Measurements from ENCODE around the gene SLC38A8. TPM values are rescaled to one million over a fixed set of nuclear protein-coding genes. Genes with fewer than 3 reads are reported as not detected.

Gene SLC38A8
- polyA plus RNA-seq, 6 donors from 2014 or later, result not detected

DNA sequence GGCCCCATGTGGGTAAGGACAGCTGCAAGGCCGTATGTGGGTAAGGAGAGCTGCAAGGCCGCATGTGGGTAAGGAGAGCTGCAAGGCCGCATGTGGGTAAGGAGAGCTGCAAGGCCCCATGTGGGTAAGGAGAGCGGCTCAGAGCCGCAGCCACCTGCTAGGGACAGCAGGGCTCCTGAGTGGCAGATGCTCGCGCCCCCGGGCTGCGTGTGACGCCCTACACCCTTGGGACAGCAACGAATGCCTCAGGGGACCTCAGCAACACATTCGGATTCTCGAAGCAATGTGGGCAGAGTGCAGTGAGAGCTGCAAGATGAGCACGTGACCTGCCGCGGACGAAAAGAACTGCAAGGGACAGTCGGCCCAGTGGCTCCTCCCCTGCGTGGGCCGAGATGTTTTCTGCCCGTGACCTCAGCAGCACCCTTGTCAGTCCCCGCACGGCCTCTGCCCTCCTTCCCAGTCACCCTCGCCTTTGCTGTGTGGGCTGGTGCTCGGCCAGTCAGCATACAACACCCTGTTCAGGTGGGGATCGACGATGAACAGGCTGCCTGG is 9.6 kb upstream of the SLC38A8 start:
- H3K4me3 Mint-ChIP-seq, result no peak overlapping the region
- H3K4me1 Mint-ChIP-seq, result no peaks in the 10 kb centered on the region
- H3K27ac Mint-ChIP-seq, result no peak overlapping the region
- no peaks in the 10 kb centered on the region for H3K27me3 Mint-ChIP-seq
- ATAC-seq (ENCODE audit: low read depth in 2 of 2) (no peak), DNase-seq (no peak)
- H3K9me3 Mint-ChIP-seq, result no peaks in the 10 kb centered on the region
- H3K36me3 Mint-ChIP-seq, result peaks cover 18 to 35% of the 10 kb centered on the region in 2 donors

DNA sequence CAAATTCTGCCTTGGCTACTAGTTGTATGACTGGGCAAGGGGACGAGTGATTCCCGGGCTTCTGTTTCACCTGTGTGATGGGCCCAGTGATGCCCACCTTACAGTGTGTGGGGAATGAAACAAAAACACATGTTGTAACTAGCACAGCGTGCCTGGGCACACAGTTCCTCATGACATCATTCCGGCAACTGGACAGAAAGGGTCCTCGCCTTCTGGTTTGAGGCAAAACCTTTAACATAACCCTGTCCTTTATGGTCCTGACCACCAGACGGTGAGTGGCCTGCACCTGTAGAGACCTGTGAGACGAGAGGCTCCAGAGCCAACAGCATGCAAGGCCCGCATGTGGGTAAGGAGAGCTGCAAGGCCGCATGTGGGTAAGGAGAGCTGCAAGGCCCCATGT is 7.7 kb upstream of the SLC38A8 start:
- DNase-seq (no peak), ATAC-seq (ENCODE audit: low read depth in 2 of 2) (no peak)
- no peaks in the 10 kb centered on the region for H3K27me3 Mint-ChIP-seq
- H3K36me3 Mint-ChIP-seq, result peaks cover 18 to 20% of the 10 kb centered on the region in 2 donors
- no peak overlapping the region for H3K4me3 Mint-ChIP-seq
- no peaks in the 10 kb centered on the region for H3K4me1 Mint-ChIP-seq
- H3K27ac Mint-ChIP-seq, result no peak overlapping the region
- no peaks in the 10 kb centered on the region for H3K9me3 Mint-ChIP-seq

DNA sequence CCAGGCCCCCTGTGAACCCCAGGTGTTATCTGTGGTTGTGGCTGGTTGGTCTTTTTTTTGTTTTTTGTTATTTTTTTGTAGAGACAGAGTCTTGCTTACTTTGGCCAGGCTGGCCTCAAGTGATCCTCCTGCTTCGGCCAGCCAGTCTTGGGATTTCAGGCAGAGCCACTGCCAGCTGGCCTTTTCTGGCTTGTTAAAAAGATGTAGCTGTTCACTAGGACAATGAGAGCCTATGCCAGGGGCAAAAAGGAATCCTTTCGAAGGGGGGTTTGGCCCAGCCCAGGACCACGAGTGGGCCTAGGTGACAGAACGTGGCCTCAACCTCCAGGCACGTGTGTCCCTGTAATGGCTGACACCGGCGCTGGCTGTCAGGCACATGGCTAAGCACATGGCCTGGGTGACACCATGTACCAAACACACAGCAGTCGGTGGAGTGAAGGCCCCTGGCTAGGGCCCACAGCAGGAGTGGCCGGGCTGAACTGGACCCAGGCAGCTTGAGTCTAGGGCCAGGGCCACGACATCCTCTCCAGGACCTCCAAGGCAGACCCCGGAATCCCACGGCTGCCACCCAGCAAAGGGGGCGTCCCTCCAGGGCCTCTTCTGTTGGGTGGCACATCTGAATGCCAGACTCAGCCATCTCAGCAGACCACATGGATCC is 6.9 kb upstream of the SLC38A8 start:
- Mint-ChIP-seq H3K27ac (no peak overlapping the region), H3K4me3 (no peak overlapping the region), H3K9me3 (no peaks in the 10 kb centered on the region), H3K4me1 (no peaks in the 10 kb centered on the region), H3K27me3 (peaks cover 0 to 8% (median 4%) of the 10 kb centered on the region in 3 donors), H3K36me3 (peaks cover 18 to 20% of the 10 kb centered on the region in 2 donors)
- no peak for DNase-seq
- no peak for ATAC-seq (ENCODE audit: low read depth in 2 of 2)

DNA sequence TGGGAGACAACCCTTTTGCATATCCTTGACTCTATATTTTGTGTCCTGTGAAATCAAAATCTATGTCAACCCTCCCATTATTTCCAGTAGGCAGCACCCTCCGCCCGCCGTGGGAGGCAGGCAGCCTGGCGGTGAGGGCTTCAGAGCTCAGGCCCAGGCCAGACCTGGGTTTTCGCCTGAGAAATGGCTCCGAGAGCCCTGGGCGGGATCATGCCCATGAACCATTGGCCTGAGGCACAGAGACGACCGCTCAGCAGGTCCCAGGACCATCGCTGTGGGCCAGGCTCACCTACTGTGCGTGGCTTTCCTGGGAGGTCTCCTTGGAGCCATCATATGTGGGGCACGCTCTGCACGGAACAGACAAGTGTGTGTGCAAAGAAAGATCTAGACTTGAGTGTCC is 6.3 kb upstream of the SLC38A8 start:
- peaks cover 5 to 14% (median 10%) of the 10 kb centered on the region in 3 donors for H3K27me3 Mint-ChIP-seq
- H3K9me3 Mint-ChIP-seq, result no peaks in the 10 kb centered on the region
- no peaks in the 10 kb centered on the region for H3K4me1 Mint-ChIP-seq
- peaks cover 14 to 15% of the 10 kb centered on the region in 2 donors for H3K36me3 Mint-ChIP-seq
- DNase-seq, result no peak
- no peak overlapping the region for H3K27ac Mint-ChIP-seq
- H3K4me3 Mint-ChIP-seq, result no peak overlapping the region
- no peak for ATAC-seq (ENCODE audit: low read depth in 2 of 2)

DNA sequence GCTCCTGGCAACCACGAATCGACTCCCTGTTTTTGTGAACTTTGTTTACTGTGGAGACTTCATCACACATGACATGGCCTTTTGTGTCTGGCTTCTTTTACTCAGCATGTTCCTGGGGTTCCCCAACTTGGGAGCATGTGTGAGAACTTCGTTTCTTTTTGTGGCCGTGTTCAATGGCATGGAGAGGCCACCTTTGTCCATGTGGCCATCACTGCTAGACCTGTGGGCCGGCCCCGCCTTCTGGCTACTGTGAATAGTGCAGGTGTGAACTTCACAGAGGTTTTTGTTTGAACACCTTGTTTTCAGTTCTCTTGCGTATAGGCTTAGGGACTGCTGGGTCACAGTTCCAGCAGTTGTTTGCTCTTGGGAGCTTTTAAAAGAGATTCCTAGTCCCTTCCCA is 5.7 kb upstream of the SLC38A8 start:
- peaks cover 6 to 18% (median 14%) of the 10 kb centered on the region in 3 donors for H3K27me3 Mint-ChIP-seq
- ATAC-seq (ENCODE audit: low read depth in 2 of 2), result no peak
- peaks cover 9 to 11% of the 10 kb centered on the region in 2 donors for H3K36me3 Mint-ChIP-seq
- DNase-seq, result no peak
- H3K9me3 Mint-ChIP-seq, result no peaks in the 10 kb centered on the region
- H3K4me3 Mint-ChIP-seq, result no peak overlapping the region
- H3K4me1 Mint-ChIP-seq, result no peaks in the 10 kb centered on the region
- H3K27ac Mint-ChIP-seq, result peak overlapping the region in 1 of 6 donors; percentile 24

DNA sequence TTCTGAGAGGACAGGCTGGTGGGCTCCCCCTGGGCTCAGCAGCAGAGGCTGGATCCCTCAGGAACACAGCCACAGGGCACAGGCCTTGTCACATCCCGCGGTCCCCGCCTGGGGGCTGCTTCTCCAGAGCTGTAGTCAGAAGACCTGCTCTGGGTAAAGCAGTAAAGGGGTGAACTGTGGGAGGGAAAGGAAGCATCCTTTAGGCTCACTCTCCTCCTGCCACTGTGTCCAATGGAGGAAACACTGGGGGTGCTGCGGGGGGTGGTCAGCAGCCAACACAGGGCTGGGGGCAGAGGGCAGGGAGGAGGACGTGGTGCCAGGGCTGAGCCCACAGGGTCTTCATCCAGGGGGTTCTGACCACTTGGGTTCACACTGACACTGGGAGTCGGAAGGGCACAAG is 5.0 kb upstream of the SLC38A8 start:
- Mint-ChIP-seq H3K36me3 (peaks cover 4% of the 10 kb centered on the region in 2 donors), H3K27me3 (peaks cover 6 to 23% (median 20%) of the 10 kb centered on the region in 3 donors)

DNA sequence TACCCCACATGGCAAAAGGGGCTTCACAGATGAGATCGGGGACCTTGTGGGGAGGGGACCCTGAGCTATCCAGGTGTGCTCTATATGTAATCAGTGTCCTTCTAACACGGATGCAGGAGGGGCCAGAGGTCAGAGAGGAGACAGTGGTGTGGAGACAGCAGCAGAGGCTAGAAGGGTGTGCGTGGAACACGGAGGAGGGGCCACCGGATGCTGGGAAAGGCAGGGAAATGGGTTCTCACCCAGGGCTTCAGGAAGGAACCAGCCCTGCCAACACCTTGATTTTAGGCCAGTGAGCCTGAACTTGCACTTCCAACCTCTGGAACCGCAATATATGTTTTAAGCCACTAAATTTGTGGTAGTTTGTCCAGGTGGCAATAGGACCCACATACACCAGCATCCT is 4.6 kb upstream of the SLC38A8 start:
- H3K27ac Mint-ChIP-seq, result no peak overlapping the region
- H3K4me1 Mint-ChIP-seq, result no peaks in the 10 kb centered on the region
- ATAC-seq (ENCODE audit: low read depth in 2 of 2), result no peak
- peaks cover 0 to under 1% of the 10 kb centered on the region in 2 donors for H3K36me3 Mint-ChIP-seq
- peaks cover 6 to 28% (median 24%) of the 10 kb centered on the region in 3 donors for H3K27me3 Mint-ChIP-seq
- H3K4me3 Mint-ChIP-seq, result no peak overlapping the region
- H3K9me3 Mint-ChIP-seq, result no peaks in the 10 kb centered on the region
- DNase-seq, result no peak

More for the DNA sequence above, 5.0 kb upstream of the SLC38A8 start:
- H3K9me3 Mint-ChIP-seq, result no peaks in the 10 kb centered on the region
- no peak overlapping the region for H3K4me3 Mint-ChIP-seq
- ATAC-seq (ENCODE audit: low read depth in 2 of 2) (no peak), DNase-seq (no peak)
- no peaks in the 10 kb centered on the region for H3K4me1 Mint-ChIP-seq
- peak overlapping the region in 1 of 6 donors; percentile 20 for H3K27ac Mint-ChIP-seq

DNA sequence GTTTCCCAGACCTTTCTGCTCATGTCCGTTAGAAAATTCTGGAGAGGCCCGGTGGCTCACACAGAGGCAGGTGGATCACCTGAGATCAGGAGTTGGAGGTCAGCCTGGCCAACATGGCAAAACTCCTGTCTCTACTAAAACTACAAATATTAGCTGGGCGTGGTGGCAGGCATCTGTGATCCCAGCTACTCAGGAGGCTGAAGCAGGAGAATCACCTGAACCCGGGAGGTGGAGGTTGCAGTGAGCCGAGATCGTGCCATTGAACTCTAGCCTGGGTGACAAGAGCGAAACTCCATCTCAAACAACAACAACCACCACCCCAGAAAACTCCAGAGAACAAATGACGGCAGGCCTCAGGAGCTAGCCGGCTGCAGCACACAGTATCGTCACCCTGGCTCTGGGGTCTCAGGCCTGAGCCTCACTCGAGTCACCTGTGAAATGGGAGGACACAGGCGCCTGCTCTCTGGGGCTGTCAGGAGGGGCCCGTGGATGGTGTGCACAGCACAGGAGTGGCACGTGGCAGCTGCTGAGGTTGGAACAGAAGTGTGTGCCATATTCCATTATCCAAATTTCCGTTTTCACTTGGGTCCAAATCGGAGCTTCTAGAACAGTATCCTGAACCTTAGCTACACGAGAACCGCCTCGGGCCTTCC is 3.3 kb upstream of the SLC38A8 start:
- no peak overlapping the region for H3K27ac Mint-ChIP-seq
- no peak overlapping the region for H3K4me3 Mint-ChIP-seq
- no peak for ATAC-seq (ENCODE audit: low read depth in 2 of 2)
- no peaks in the 10 kb centered on the region for H3K9me3 Mint-ChIP-seq
- peaks cover 6 to 39% (median 27%) of the 10 kb centered on the region in 3 donors for H3K27me3 Mint-ChIP-seq
- no peak for DNase-seq
- no peaks in the 10 kb centered on the region for H3K4me1 Mint-ChIP-seq
- H3K36me3 Mint-ChIP-seq, result no peaks in the 10 kb centered on the region

DNA sequence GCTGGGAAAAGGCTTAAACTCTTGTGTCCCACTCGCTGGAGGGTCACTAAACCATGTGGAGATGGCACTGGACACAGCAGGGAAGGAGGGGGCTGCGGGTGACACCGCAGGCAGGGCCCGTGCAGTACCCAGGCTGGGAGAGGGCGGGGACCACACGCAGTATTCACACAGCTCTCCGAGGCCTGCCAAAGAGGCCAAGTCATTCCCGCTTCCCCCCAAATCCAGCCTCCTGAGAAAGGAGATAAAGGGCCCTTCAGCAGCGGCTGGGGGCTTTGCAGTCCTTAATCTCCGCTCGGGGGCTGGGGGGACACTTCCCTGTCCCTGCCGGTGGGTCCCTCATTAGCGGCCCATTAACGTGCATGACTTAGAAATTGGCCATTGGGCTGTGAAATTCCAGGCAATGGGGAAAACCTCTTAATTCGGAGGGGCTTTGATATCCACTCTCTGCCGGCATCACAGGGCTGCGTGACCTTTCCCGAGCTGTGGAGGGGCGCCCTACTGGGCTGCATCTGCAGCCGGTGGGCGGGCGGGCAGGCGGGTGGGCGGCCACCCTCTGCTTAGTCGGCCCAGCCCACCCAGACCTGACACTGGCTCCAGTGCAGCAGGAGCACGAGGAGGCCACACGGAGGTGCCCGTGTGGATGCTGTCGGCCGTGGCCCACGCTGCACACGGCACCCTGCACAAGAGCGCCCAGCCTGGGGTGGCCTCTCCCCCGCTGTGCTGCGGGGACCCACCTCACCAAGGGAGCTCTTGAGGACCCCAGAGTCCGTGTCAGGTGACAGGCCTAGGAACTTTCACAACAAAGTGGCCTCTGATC is 2.6 kb upstream of the SLC38A8 start:
- Mint-ChIP-seq H3K27ac (no peak overlapping the region), H3K4me1 (no peaks in the 10 kb centered on the region), H3K36me3 (no peaks in the 10 kb centered on the region), H3K9me3 (no peaks in the 10 kb centered on the region), H3K27me3 (peaks cover 10 to 46% (median 27%) of the 10 kb centered on the region in 3 donors), H3K4me3 (no peak overlapping the region)
- no peak for DNase-seq
- no peak for ATAC-seq (ENCODE audit: low read depth in 2 of 2)

DNA sequence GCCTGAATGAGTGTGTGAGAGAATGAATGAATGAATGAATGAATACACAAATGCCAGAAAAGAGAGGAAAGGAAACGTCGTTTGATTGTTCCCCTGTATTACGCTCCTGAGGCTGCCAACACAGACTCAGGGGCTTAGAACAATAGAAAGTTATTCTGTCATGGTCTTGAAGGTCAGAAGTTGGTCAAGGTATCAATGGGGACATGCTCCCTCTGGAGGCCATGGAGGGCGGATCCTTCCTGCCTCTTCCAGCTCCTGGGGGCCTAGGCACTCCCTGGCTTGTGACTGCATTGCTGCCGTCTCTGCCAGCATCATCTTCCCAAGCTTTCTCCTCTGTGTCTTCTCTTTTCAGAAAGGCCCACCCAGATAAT is 1.5 kb upstream of the SLC38A8 start:
- H3K9me3 Mint-ChIP-seq, result no peaks in the 10 kb centered on the region
- ATAC-seq (ENCODE audit: low read depth in 2 of 2), result no peak

DNA sequence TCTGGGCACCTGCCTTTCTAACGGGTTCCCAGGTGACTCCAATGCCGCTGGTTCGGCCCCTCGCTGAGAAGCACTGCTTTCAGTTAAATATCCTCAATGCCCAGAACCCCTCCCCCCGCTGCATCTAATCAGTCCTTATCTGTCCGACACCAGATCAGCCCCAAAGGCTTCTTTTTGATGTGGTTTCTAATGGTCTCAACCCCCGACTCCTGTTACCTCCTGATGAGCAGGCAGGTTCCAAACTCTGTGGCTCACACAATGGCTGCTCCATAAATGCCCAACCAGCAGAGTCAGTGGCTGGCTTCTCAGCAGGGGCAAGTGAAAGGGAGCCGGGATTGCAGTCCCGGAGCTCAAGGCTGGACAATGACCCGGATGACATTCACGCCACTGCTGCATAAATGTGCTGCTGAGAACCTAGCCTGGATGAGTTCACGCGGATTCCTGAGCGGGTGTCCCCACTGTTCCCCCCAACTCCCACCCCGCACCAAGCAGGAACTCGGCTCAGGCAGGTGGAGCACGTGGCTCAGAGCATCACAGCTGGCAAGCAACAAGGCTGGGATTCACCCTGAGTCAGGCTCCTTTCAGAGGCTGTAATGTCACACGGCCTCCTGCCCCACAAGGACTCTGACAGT is 1.0 kb upstream of the SLC38A8 start:
- H3K9me3 Mint-ChIP-seq, result no peaks in the 10 kb centered on the region
- ATAC-seq (ENCODE audit: low read depth in 2 of 2) (no peak), DNase-seq (no peak)
- H3K27ac Mint-ChIP-seq, result no peak overlapping the region
- peaks cover 0 to 1% (median 0%) of the 10 kb centered on the region in 3 donors for H3K4me1 Mint-ChIP-seq
- H3K27me3 Mint-ChIP-seq, result peaks cover 14 to 53% (median 27%) of the 10 kb centered on the region in 3 donors
- H3K4me3 Mint-ChIP-seq, result peak overlapping the region in 1 of 8 donors; percentile 42
- H3K36me3 Mint-ChIP-seq, result no peaks in the 10 kb centered on the region

More for the DNA sequence above, 1.5 kb upstream of the SLC38A8 start:
- peak overlapping the region in 1 of 8 donors; percentile 41 for H3K4me3 Mint-ChIP-seq
- H3K36me3 Mint-ChIP-seq, result no peaks in the 10 kb centered on the region
- DNase-seq, result no peak
- peaks cover 14 to 49% (median 27%) of the 10 kb centered on the region in 3 donors for H3K27me3 Mint-ChIP-seq
- H3K27ac Mint-ChIP-seq, result no peak overlapping the region
- H3K4me1 Mint-ChIP-seq, result peaks cover 0 to 1% (median 0%) of the 10 kb centered on the region in 3 donors

DNA sequence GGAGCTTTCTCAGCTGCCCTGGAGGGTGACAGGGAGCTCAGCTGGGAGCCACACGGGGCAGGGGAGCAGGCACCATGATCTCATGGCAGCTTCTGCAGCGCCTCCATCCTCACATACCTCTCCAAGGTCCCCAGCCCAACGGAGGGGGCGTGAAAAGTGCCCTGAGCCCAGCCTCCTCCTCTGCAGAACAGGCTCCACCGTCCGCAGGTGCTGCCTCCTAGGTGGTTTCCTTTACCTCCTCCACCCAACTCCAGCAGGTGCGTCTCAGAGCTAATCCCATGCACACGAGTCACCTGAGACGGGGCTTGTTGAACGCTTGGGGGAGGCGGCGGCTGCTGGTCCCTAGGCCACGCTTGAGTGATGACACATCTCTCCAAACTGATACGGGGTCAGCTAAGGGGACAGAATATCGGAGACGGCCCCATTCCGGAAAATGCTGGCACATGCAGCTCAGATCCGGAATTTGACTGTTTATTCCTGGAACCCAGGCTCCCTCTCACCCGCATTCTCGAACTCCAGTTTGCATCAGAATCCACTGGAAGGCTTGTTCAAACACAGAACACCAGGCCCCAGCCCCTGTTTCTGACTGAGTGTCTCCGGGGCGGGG is 387 bp upstream of the SLC38A8 start:
- DNase-seq (no peak), ATAC-seq (ENCODE audit: low read depth in 2 of 2) (no peak)
- Mint-ChIP-seq H3K27me3 (peaks cover 14 to 55% (median 27%) of the 10 kb centered on the region in 3 donors), H3K36me3 (no peaks in the 10 kb centered on the region), H3K4me3 (no peak overlapping the region), H3K9me3 (no peaks in the 10 kb centered on the region), H3K4me1 (peaks cover 0 to 1% (median 0%) of the 10 kb centered on the region in 3 donors), H3K27ac (no peak overlapping the region)

DNA sequence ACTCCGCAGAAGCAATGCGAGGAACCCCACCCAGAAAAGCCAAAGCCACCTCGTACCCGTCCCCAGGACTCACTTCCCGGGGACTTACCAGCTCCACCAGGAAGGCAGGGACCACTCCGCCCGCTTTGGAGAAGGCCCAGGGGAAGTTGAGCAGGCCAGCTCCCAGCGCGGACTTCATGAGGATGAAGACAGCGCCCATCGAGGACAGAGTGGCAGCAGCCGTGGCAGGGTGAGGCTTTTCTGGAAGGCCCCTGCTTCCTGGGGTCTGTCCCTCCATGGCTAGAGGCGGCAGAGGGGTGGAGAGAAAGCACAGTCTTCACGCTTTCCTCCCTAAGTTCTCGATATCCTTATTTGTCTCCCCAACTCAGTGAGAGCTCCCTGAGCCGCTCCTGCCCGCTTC is 714 bp downstream of the SLC38A8 start:
- Mint-ChIP-seq H3K9me3 (no peaks in the 10 kb centered on the region), H3K27me3 (peaks cover 14 to 55% (median 27%) of the 10 kb centered on the region in 3 donors), H3K4me3 (no peak overlapping the region), H3K27ac (no peak overlapping the region), H3K36me3 (no peaks in the 10 kb centered on the region), H3K4me1 (peaks cover 0 to 1% (median 0%) of the 10 kb centered on the region in 3 donors)
- DNase-seq (no peak), ATAC-seq (ENCODE audit: low read depth in 2 of 2) (no peak)

All from naive B cell (primary cell).